ENCODE data around the gene SMIM34. TPM values are rescaled to one million over a fixed set of nuclear protein-coding genes. Genes with fewer than 3 reads are reported as not detected.
"Not testable (repeated sequence)": the region's sequence is repeated elsewhere in the genome, so short reads cannot be mapped to it uniquely, and the experiment has no call there.

The SMIM34 gene
- polyA plus RNA-seq, 1 donor, result 0.25 TPM

DNA sequence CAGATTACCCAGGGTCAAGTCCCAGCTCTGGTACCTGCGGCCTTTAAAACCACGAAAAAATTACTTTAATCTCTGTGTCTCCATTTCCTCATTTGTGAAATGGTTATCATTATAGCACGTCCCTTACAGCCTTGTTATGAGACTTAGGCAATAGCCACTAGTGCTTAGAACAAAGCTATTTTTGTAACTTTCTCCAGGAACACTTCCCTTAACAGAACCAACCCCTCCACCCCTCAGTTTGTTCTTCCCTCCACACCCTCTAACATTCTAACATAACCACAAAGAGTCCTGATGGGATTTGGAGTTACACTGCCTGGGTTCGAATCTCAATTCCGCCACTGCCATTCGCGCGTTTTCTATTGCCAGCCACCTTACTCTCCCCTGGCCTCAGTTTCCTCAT is 49.3 kb downstream of the SMIM34 start:
- DNase-seq (ENCODE audit: low read depth), result not testable (repeated sequence)

DNA sequence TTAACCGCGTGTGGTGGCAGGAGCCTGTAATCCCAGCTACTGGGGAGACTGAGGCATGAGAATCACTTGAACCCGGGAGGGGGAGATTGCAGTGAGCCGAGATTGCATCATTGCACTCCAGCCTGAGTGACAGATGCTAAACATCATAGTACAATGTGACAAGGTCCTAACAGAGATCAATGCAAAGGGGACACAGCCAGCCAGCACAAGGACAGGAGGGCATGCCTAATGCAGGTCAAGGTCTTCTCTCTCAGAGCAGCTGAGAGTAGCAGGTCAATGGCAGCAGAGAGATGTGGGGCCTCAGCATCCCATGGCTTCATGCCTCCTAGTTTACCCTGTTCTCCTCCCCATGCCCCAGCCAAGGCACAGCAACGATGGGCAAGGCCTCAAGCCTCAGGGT is 51.4 kb downstream of the SMIM34 start:
- no peak for DNase-seq (ENCODE audit: low read depth)

DNA sequence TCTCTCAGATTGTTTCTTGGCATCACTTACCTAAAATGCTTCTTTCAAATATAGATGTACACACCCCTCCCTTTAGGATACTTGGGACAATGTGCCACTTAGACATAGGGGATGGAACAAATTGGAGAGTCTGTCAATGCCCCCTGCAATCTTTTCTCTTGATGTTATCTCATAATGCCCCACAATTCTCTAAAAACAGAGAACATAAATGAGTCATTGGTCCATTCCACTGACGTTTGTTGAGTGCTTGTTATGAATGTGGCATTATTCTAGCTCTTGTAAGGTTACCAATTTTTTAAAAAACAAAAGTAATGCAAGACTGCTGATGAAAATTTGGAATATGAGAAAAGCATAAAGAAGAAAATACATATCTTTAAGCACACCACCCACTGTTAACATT is 54.0 kb downstream of the SMIM34 start:
- DNase-seq (ENCODE audit: low read depth), result no peak

Other genes starting within 250 kb of the SMIM34 start
- gene KCNE2, start 59.9 kb downstream of the SMIM34 start, polyA plus RNA-seq (ENCODE audit: insufficient read length), result 0.47 TPM
- gene SMIM11, start 48.4 kb downstream of the SMIM34 start, polyA plus RNA-seq (ENCODE audit: insufficient read length), result 1.7 TPM
- 0.54 TPM for gene KCNE1, start 88.3 kb upstream of the SMIM34 start, polyA plus RNA-seq (ENCODE audit: insufficient read length)
- 16.3 TPM for gene RCAN1, start 191.2 kb upstream of the SMIM34 start, polyA plus RNA-seq (ENCODE audit: insufficient read length)
- not detected for gene CLIC6, start 245.0 kb upstream of the SMIM34 start, polyA plus RNA-seq (ENCODE audit: insufficient read length)

Measured in forelimb muscle (tissue), 1 donor.